Activated CD8-positive, alpha-beta T cell treated with anti-CD3 and anti-CD28 coated beads, Interleukin-2, amount 10 ng/mL, durations not matched to agents 7 days and 5 days (primary cell): Measurements from ENCODE around the gene PADI2. TPM values are rescaled to one million over a fixed set of nuclear protein-coding genes. Genes with fewer than 3 reads are reported as not detected.

ENCODE experiments used
- ATAC-seq: fragments of 150-1000 bp; cut with Tn5 transposase; one replicate; pipeline ENCODE4 v1.10.0; 2021; ENCODE audit warnings: moderate library complexity
- CTCF ChIA-PET: fragments of 350-600 bp; sonication (Branson Sonifier 250); formaldehyde crosslinking; loops from one replicate; lab custom pipeline; 2021; ENCODE audit warnings: antibody characterized with exemption; lab: Charles Lee
- POLR2A ChIA-PET: fragments of 350-600 bp; sonication (Branson Sonifier 250); formaldehyde crosslinking; loops from one replicate; lab custom pipeline; 2021; ENCODE audit warnings: antibody characterized with exemption; lab: Charles Lee
- DNase-seq: peaks from one replicate; pipeline ENCODE4 v3.0.0-alpha.2; 2020
- H3K27ac Mint-ChIP-seq: one replicate; pipeline ENCODE4 v1.8.0; 2021; ENCODE audit warnings: mild to moderate bottlenecking, mixed read lengths
- H3K27me3 Mint-ChIP-seq: one replicate; pipeline ENCODE4 v1.8.0; 2021; ENCODE audit warnings: low read depth, mixed read lengths
- H3K36me3 Mint-ChIP-seq: one replicate; pipeline ENCODE4 v1.8.0; 2021; ENCODE audit warnings: low read depth, mixed read lengths
- H3K4me1 Mint-ChIP-seq: one replicate; pipeline ENCODE4 v1.8.0; 2021; ENCODE audit warnings: low read depth, mixed read lengths
- H3K4me3 Mint-ChIP-seq: one replicate; pipeline ENCODE4 v1.8.0; 2021; ENCODE audit warnings: mild to moderate bottlenecking, mixed read lengths
- H3K9me3 Mint-ChIP-seq: one replicate; pipeline ENCODE4 v1.8.0; 2022; ENCODE audit warnings: mixed read lengths; ENCODE audit not compliant: insufficient read depth
- total RNA-seq, 2 experiments: library from RNA; stranded (reverse); gene quantifications; one replicate each; pipeline ENCODE4 v1.2.3, GENCODE V29; 2021

Gene PADI2
- total RNA-seq, 2 experiments from 2014 or later: not detected

- ChIA-PET CTCF (no interaction called here), POLR2A (no interaction called here)
- DNase-seq: no peak
- Mint-ChIP-seq H3K4me1 (no peaks in the 10 kb centered on the region), H3K4me3 (no peak overlapping the region), H3K9me3 (no peaks in the 10 kb centered on the region), H3K27me3 (no peaks in the 10 kb centered on the region), H3K36me3 (no peaks in the 10 kb centered on the region), H3K27ac (no peak overlapping the region)
- no peak for ATAC-seq
Measured at GRCh38 chr1:17094664-17095063, 24.6 kb downstream of the PADI2 start.

- H3K27me3 Mint-ChIP-seq: no peaks in the 10 kb centered on the region
- no peak overlapping the region for H3K4me3 Mint-ChIP-seq
- no peaks in the 10 kb centered on the region for H3K4me1 Mint-ChIP-seq
- CTCF ChIA-PET: no interaction called here
- no peak overlapping the region for H3K27ac Mint-ChIP-seq
- H3K36me3 Mint-ChIP-seq: no peaks in the 10 kb centered on the region
- DNase-seq: no peak
- H3K9me3 Mint-ChIP-seq: no peaks in the 10 kb centered on the region
- POLR2A ChIA-PET: no interaction called here
- no peak for ATAC-seq
Measured at GRCh38 chr1:17093822-17094393, 25.3 kb downstream of the PADI2 start.

- no peak for ATAC-seq
- ChIA-PET POLR2A (no interaction called here), CTCF (no interaction called here)
- no peaks in the 10 kb centered on the region for H3K9me3 Mint-ChIP-seq
- no peaks in the 10 kb centered on the region for H3K4me1 Mint-ChIP-seq
- H3K27ac Mint-ChIP-seq: no peak overlapping the region
- no peak overlapping the region for H3K4me3 Mint-ChIP-seq
- no peak for DNase-seq
- no peaks in the 10 kb centered on the region for H3K27me3 Mint-ChIP-seq
- H3K36me3 Mint-ChIP-seq: no peaks in the 10 kb centered on the region
Measured at GRCh38 chr1:17091252-17091651, 28.0 kb downstream of the PADI2 start.

- Mint-ChIP-seq H3K9me3 (no peaks in the 10 kb centered on the region), H3K36me3 (no peaks in the 10 kb centered on the region), H3K4me3 (no peak overlapping the region), H3K27ac (no peak overlapping the region), H3K4me1 (no peaks in the 10 kb centered on the region), H3K27me3 (no peaks in the 10 kb centered on the region)
- CTCF ChIA-PET: no interaction called here
- ATAC-seq (no peak), DNase-seq (no peak)
- POLR2A ChIA-PET: no interaction called here
Measured at GRCh38 chr1:17089506-17089905, 29.7 kb downstream of the PADI2 start.

- CTCF ChIA-PET: interaction anchor here (1.1 kb wide), 1 partner anchor 12 kb away, joined by 5 read pairs; no protein-coding TSS in a partner anchor
- DNase-seq: no peak
- no peak overlapping the region for H3K4me3 Mint-ChIP-seq
Measured at GRCh38 chr1:17086751-17087150, 32.5 kb downstream of the PADI2 start.

GRCh38 chr1:17084787-17085186, 34.5 kb downstream of the PADI2 start:
- H3K9me3 Mint-ChIP-seq: no peaks in the 10 kb centered on the region
- DNase-seq: no peak
- H3K27me3 Mint-ChIP-seq: no peaks in the 10 kb centered on the region
- no peaks in the 10 kb centered on the region for H3K4me1 Mint-ChIP-seq
- no peaks in the 10 kb centered on the region for H3K36me3 Mint-ChIP-seq
- ATAC-seq: no peak
- no peak overlapping the region for H3K27ac Mint-ChIP-seq
- no peak overlapping the region for H3K4me3 Mint-ChIP-seq
- ChIA-PET POLR2A (interaction anchor here (0.8 kb wide), 1 partner anchor 36 kb away, joined by 3 read pairs; no protein-coding TSS in a partner anchor), CTCF (interaction anchor here (1.5 kb wide), 1 partner anchor 22 kb away, joined by 4 read pairs; no protein-coding TSS in a partner anchor)

More at GRCh38 chr1:17086751-17087150, 32.5 kb downstream of the PADI2 start:
- no peak overlapping the region for H3K27ac Mint-ChIP-seq
- POLR2A ChIA-PET: no interaction called here
- no peaks in the 10 kb centered on the region for H3K9me3 Mint-ChIP-seq
- H3K36me3 Mint-ChIP-seq: no peaks in the 10 kb centered on the region
- no peaks in the 10 kb centered on the region for H3K4me1 Mint-ChIP-seq
- ATAC-seq: no peak
- no peaks in the 10 kb centered on the region for H3K27me3 Mint-ChIP-seq

- no peak overlapping the region for H3K4me3 Mint-ChIP-seq
- DNase-seq (no peak), ATAC-seq (no peak)
- no peaks in the 10 kb centered on the region for H3K27me3 Mint-ChIP-seq
- no peaks in the 10 kb centered on the region for H3K4me1 Mint-ChIP-seq
- H3K27ac Mint-ChIP-seq: no peak overlapping the region
- POLR2A ChIA-PET: no interaction called here
- H3K9me3 Mint-ChIP-seq: no peaks in the 10 kb centered on the region
- CTCF ChIA-PET: no interaction called here
- no peaks in the 10 kb centered on the region for H3K36me3 Mint-ChIP-seq
Measured at GRCh38 chr1:17082761-17083160, 36.5 kb downstream of the PADI2 start.

- H3K9me3 Mint-ChIP-seq: no peaks in the 10 kb centered on the region
- ATAC-seq (no peak), DNase-seq (no peak)
- H3K27me3 Mint-ChIP-seq: peaks cover 4% of the 10 kb centered on the region
- H3K27ac Mint-ChIP-seq: no peak overlapping the region
- ChIA-PET POLR2A (no interaction called here), CTCF (no interaction called here)
- no peaks in the 10 kb centered on the region for H3K36me3 Mint-ChIP-seq
- no peak overlapping the region for H3K4me3 Mint-ChIP-seq
- H3K4me1 Mint-ChIP-seq: no peaks in the 10 kb centered on the region
Measured at GRCh38 chr1:17081439-17081838, 37.8 kb downstream of the PADI2 start.

GRCh38 chr1:17080880-17081279, 38.4 kb downstream of the PADI2 start:
- POLR2A ChIA-PET: no interaction called here
- Mint-ChIP-seq H3K36me3 (no peaks in the 10 kb centered on the region), H3K9me3 (no peaks in the 10 kb centered on the region), H3K27me3 (peaks cover 4% of the 10 kb centered on the region), H3K4me1 (no peaks in the 10 kb centered on the region), H3K4me3 (no peak overlapping the region), H3K27ac (no peak overlapping the region)
- DNase-seq: no peak
- ATAC-seq: no peak
- CTCF ChIA-PET: no interaction called here

- ChIA-PET CTCF (no interaction called here), POLR2A (no interaction called here)
- DNase-seq: no peak
- no peak for ATAC-seq
- H3K36me3 Mint-ChIP-seq: no peaks in the 10 kb centered on the region
- no peaks in the 10 kb centered on the region for H3K9me3 Mint-ChIP-seq
- no peak overlapping the region for H3K27ac Mint-ChIP-seq
- peaks cover 4% of the 10 kb centered on the region for H3K27me3 Mint-ChIP-seq
- no peak overlapping the region for H3K4me3 Mint-ChIP-seq
- H3K4me1 Mint-ChIP-seq: peaks cover 4% of the 10 kb centered on the region
Measured at GRCh38 chr1:17080085-17080759, 39.0 kb downstream of the PADI2 start.

GRCh38 chr1:17078991-17079868, 40.0 kb downstream of the PADI2 start:
- POLR2A ChIA-PET: no interaction called here
- CTCF ChIA-PET: no interaction called here
- Mint-ChIP-seq H3K4me1 (peaks cover 4% of the 10 kb centered on the region), H3K27ac (no peak overlapping the region), H3K27me3 (peaks cover 4% of the 10 kb centered on the region), H3K36me3 (no peaks in the 10 kb centered on the region), H3K9me3 (no peaks in the 10 kb centered on the region), H3K4me3 (no peak overlapping the region)
- ATAC-seq (no peak), DNase-seq (no peak)
